ENCODE data around the gene MBLAC1.
A peak's percentile ranks its signal among the peaks of the same experiment; 100 is the strongest.

Gene MBLAC1

GRCh38 chr7:100173806-100174495, 47.2 kb downstream of the MBLAC1 start:
- Mint-ChIP-seq H3K36me3 (ENCODE audit: low read depth) (peaks cover 8% of the 10 kb centered on the region), H3K27ac (no peak overlapping the region), H3K9me3 (no peaks in the 10 kb centered on the region), H3K4me1 (ENCODE audit: low read depth) (peaks cover 27% of the 10 kb centered on the region), H3K27me3 (ENCODE audit: low read depth) (peaks cover 11% of the 10 kb centered on the region), H3K4me3 (no peak overlapping the region)
- DNase-seq (ENCODE audit: low spot score): no peak

DNA sequence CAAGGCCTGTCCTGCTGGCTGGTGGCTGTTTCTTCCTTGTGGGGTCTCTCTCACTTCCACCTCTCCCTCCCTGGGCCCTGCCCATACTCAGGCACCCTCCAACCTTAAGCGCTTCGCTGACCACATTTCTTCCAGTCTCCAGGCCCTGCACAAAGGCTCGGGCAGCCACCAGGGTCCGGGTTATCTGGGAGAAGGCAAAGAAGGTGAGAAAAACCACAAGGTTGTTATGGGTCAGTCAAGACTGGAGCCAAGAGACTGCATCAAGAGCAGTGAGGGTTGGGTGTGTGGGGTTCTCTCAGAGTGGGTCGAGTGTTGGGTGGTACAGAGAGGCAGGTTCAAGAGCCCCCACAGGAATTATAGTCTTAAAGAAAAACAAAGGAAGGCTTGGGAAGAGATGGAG, 47.8 kb downstream of the MBLAC1 start:
- peaks cover 27% of the 10 kb centered on the region for H3K4me1 Mint-ChIP-seq (ENCODE audit: low read depth)
- DNase-seq (ENCODE audit: low spot score): no peak
- H3K36me3 Mint-ChIP-seq (ENCODE audit: low read depth): peaks cover 8% of the 10 kb centered on the region
- H3K9me3 Mint-ChIP-seq: no peaks in the 10 kb centered on the region
- H3K27me3 Mint-ChIP-seq (ENCODE audit: low read depth): peaks cover 9% of the 10 kb centered on the region
- H3K4me3 Mint-ChIP-seq: no peak overlapping the region
- no peak overlapping the region for H3K27ac Mint-ChIP-seq

DNA sequence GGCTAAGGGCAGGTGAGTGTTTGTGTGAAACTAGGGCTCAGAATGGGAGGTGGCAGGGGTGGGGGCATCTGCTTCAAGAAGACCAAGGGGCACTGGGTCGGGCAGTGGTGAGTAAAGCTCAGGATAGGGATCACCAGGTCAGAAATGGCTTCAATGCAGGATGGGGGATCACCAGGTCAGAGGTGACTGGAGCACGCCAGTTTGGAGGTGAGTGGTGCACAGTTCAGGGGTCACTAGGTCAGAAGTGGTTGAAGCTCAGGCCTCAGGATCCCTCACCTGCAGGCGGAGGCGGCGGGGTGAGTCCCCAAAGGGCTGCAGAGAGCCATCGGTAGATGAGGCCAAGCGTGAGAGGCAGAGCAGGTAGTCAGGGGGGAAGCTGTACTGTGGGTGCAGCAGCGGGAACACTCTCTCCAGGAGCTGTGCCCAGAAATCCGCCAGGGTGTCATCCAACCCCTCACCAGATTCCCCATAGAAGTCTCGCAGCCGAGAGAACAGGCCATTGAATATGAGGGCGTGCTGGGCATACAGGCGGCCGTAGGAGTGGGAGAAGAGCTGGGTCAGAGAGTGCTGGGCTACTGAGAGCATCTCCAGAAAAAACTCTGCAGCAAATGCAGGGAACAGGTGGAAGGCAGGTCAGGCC, 48.6 kb downstream of the MBLAC1 start:
- peaks cover 25% of the 10 kb centered on the region for H3K4me1 Mint-ChIP-seq (ENCODE audit: low read depth)
- H3K36me3 Mint-ChIP-seq (ENCODE audit: low read depth): peaks cover 10% of the 10 kb centered on the region
- H3K27ac Mint-ChIP-seq: no peak overlapping the region
- no peak for DNase-seq (ENCODE audit: low spot score)
- H3K27me3 Mint-ChIP-seq (ENCODE audit: low read depth): peaks cover 7% of the 10 kb centered on the region
- peaks cover 2% of the 10 kb centered on the region for H3K9me3 Mint-ChIP-seq
- peak overlapping the region; percentile 51 for H3K4me3 Mint-ChIP-seq

GRCh38 chr7:100176096-100177044, 49.6 kb downstream of the MBLAC1 start:
- peaks cover 28% of the 10 kb centered on the region for H3K4me1 Mint-ChIP-seq (ENCODE audit: low read depth)
- H3K36me3 Mint-ChIP-seq (ENCODE audit: low read depth): peaks cover 10% of the 10 kb centered on the region
- no peak for DNase-seq (ENCODE audit: low spot score)
- peak overlapping the region; percentile 83 for H3K4me3 Mint-ChIP-seq
- H3K27ac Mint-ChIP-seq: no peak overlapping the region
- H3K9me3 Mint-ChIP-seq: peaks cover 4% of the 10 kb centered on the region
- peaks cover 2% of the 10 kb centered on the region for H3K27me3 Mint-ChIP-seq (ENCODE audit: low read depth)

DNA sequence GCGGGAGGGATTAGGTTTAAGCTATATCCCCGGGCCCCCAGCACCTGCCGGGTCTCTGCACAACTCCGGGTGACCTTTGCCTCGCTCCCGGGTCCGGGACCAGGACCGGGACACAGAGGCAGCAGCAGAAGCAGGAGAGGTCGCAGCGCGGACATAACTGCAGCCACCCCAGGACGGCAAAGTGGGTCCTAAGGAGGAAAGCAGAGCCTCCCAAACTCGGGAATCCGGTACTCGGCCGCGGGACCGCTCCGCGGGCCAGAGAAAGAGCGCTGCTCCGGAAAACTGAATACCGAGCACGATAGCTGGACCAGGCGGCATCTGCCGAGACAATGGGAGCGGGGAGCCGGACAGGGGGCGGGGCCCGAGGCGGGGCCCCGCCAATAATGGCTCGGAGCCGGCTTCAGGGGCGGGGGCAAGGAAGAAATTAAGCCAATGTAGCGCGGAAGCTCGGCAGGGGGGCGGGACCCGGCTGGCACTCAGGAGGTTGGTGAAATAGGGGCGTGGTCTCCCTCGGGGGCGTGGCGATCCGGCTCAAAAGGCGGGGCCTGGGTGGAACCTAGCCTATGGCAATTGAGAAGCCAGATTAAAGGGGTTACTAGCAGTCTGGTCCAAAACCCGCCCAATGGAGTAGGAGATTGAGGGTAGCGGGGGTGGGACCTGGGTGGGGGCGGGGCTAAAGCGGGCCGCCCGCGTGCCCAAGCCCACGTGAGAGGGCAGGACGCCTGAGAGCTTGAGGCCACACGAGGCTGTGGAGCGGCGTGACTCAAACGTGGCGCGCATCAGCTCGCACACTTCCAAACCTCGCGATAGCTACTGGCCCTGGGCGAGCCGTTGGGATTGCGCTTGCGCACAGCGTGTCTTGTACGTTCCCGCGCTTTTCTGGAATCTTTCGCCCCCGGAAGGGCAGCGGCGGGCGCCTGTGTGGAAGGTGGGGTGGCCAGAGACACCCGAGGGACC, 50.6 kb downstream of the MBLAC1 start, which contains the start of the genes GPC2 and STAG3:
Gene GPC2 (minus strand): TSS at position 337 of the 957 bp plus-strand sequence. CDS start 182 bp downstream, at position 155.
Gene STAG3 (plus strand): TSS at position 874 of the 957 bp plus-strand sequence. CDS start 2,639 bp downstream, outside the sequence.
- DNase-seq (ENCODE audit: low spot score): peak; percentile 98
- H3K27me3 Mint-ChIP-seq (ENCODE audit: low read depth): no peaks in the 10 kb centered on the region
- peaks cover 4% of the 10 kb centered on the region for H3K9me3 Mint-ChIP-seq
- H3K27ac Mint-ChIP-seq: peak within 1 kb of the TSS; percentile 73
- peaks cover 15% of the 10 kb centered on the region for H3K36me3 Mint-ChIP-seq (ENCODE audit: low read depth)
- peaks cover 36% of the 10 kb centered on the region for H3K4me1 Mint-ChIP-seq (ENCODE audit: low read depth)
- H3K4me3 Mint-ChIP-seq: peak within 1 kb of the TSS; percentile 83
